Fibroblast of pulmonary artery (primary cell): ENCODE results near the gene NCCRP1.

Experiments
- DNase-seq: peaks from one replicate; pipeline ENCODE4 v3.0.0-alpha.2; 2010; ENCODE audit warnings: low read depth
- H3K4me3 ChIP-seq: replicated peaks from 2 replicates; pipeline ENCODE4 v1.5.1; 2011; ENCODE audit warnings: low read depth, mild to moderate bottlenecking, control low read depth, low read length, moderate library complexity
- CTCF ChIP-seq: IDR thresholded peaks from 2 replicates; pipeline ENCODE4 v1.5.1; 2011; ENCODE audit warnings: mild to moderate bottlenecking, control low read depth, low read length, inconsistent platforms; ENCODE audit errors: missing control alignments

The NCCRP1 gene

GRCh38 chr19:39164289-39164688 is 32.5 kb upstream of the NCCRP1 start:
- H3K4me3 ChIP-seq = no peak overlapping the region
- TF ChIP-seq CTCF = no peak
- DNase-seq = no peak

- no peak for DNase-seq
- TF ChIP-seq CTCF = no peak
- H3K4me3 ChIP-seq = no peak overlapping the region
Observed at GRCh38 chr19:39165857-39166256, 30.9 kb upstream of the NCCRP1 start.

- H3K4me3 ChIP-seq = no peak overlapping the region
- no peak for TF ChIP-seq CTCF
- DNase-seq = no peak
Observed at GRCh38 chr19:39166571-39167391, 30.0 kb upstream of the NCCRP1 start.

- no peak for TF ChIP-seq CTCF
Observed at GRCh38 chr19:39167461-39168257, 29.1 kb upstream of the NCCRP1 start.

GRCh38 chr19:39168258-39169142 is 28.3 kb upstream of the NCCRP1 start:
- no peak for TF ChIP-seq CTCF

More at GRCh38 chr19:39167461-39168257, 29.1 kb upstream of the NCCRP1 start:
- no peak overlapping the region for H3K4me3 ChIP-seq
- DNase-seq = no peak

GRCh38 chr19:39169143-39169810 is 27.5 kb upstream of the NCCRP1 start:
- DNase-seq = no peak
- TF ChIP-seq CTCF = no peak

More at GRCh38 chr19:39168258-39169142, 28.3 kb upstream of the NCCRP1 start:
- H3K4me3 ChIP-seq = no peak overlapping the region
- no peak for DNase-seq

More at GRCh38 chr19:39169143-39169810, 27.5 kb upstream of the NCCRP1 start:
- H3K4me3 ChIP-seq = no peak overlapping the region
